ENCODE data around the gene ACER3. TPM values are rescaled to one million over a fixed set of nuclear protein-coding genes. Genes with fewer than 3 reads are reported as not detected.

Gene ACER3
- total RNA-seq, 1 donor from 2014 or later, result 27.6 TPM

DNA sequence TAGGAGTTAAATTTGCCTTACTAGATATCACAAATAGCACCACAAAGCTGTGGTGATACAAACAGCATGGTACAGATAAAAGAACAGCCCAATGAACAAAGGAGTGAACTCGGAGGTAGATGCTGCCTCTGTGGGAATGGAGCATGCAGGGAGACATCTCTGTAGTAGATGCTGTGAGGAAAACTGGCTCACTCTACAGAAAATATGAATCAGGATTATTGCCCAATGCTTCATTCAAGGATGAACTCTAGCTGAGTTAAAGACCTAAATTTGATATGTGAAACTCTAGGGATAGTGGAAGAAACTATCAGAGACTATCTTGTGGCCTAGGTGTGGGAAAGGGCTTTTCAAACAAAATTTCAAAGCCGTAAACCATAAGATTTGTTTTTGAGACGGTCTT lies 190.8 kb downstream of the ACER3 start:
- Histone ChIP-seq H3K27me3 (ENCODE audit: control insufficient read depth, insufficient read depth, low read length) (no peaks in the 10 kb centered on the region), H3K36me3 (ENCODE audit: control insufficient read depth, insufficient read depth, low read length) (no peaks in the 10 kb centered on the region), H3K4me3 (ENCODE audit: low read depth, low read length) (no peak overlapping the region)
- no peak for DNase-seq (ENCODE audit: low read depth)
- no peak for TF ChIP-seq CTCF (IDR thresholded peaks at IDR 0.05; ENCODE audit: insufficient read depth, low read length, poor library complexity, severe bottlenecking)

DNA sequence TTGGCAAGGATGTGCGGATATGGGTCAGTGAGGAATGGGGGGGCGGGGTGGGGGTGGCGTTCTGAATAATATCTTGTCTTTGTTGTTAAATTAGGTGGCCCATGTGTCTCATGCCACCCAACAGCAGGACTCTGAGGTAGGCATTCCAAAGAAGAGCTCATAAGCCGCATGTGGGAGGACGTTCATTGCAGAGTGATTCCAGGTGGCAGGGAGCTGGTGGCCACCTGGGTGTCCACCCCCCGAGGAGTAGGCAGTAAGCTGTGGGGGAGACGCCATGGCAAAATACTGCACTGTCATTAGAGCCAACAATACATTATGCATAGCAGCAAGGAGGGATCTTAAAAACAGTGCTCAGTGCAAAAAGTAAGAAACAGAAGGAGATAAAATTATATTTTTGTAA lies 191.8 kb downstream of the ACER3 start:
- DNase-seq (ENCODE audit: low read depth), result no peak
- Histone ChIP-seq H3K27me3 (ENCODE audit: control insufficient read depth, insufficient read depth, low read length) (no peaks in the 10 kb centered on the region), H3K36me3 (ENCODE audit: control insufficient read depth, insufficient read depth, low read length) (no peaks in the 10 kb centered on the region), H3K4me3 (ENCODE audit: low read depth, low read length) (no peak overlapping the region)
- no peak for TF ChIP-seq CTCF (IDR thresholded peaks at IDR 0.05; ENCODE audit: insufficient read depth, low read length, poor library complexity, severe bottlenecking)

DNA sequence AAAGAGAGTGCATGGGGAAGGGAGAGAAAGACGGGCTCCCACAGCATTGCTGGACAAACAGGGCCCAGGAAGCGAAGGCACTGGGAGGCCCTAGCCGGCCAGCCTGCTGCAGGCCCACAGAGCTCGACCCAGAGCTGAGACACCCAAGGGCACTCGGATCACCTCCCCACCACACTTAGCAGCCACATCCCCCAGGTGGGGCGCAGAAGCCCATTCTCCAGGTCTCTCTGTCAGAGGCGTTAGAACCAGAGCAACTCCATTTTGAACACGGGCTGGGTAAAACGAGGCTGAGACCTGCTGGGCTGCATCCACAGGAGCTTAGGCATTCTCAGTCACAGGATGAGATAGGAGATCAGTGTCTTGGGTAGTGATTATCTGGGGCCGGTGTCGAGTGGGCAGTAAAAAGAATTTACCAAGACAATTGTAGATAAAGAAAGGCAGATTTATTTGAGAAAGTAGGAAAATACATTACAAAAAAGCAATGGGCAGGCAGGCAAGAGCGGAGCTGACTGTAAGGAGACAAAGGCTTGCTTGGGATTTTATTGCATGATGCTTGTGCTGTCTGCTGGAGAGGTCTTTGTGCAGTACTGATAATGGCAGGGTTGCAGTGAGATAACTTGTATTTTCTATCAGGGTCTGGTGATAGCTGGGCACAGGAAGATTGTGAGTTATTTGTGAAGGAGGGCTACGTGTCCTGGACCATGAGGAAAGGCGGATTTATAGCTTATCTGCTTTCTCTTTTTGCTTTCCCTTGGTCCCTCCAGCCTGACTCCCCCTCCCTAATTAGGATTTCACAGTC lies 192.7 kb downstream of the ACER3 start:
- Histone ChIP-seq H3K4me3 (ENCODE audit: low read depth, low read length) (no peak overlapping the region), H3K27me3 (ENCODE audit: control insufficient read depth, insufficient read depth, low read length) (no peaks in the 10 kb centered on the region), H3K36me3 (ENCODE audit: control insufficient read depth, insufficient read depth, low read length) (no peaks in the 10 kb centered on the region)
- no peak for TF ChIP-seq CTCF (IDR thresholded peaks at IDR 0.05; ENCODE audit: insufficient read depth, low read length, poor library complexity, severe bottlenecking)
- no peak for DNase-seq (ENCODE audit: low read depth)

DNA sequence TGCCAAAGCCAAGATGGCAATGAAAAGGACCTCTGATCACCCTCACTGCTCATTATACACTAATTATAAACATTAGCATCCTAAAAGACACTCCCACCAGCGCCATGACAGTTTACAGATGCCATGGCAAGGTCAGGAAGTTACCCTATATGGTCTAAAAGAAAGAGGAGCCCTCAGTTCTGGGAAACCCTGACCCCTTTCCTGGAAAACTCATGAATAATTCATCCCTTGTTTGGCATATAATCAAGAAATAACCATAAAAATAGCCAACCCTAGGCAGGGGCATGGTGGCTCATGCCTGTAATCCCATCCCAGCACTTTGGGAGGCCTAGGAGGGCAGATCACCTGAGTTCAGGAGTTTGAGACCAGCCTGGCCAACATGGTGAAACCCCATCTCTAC lies 193.4 kb downstream of the ACER3 start:
- H3K27me3 ChIP-seq (ENCODE audit: control insufficient read depth, insufficient read depth, low read length), result no peaks in the 10 kb centered on the region
- no peak for DNase-seq (ENCODE audit: low read depth)
- H3K36me3 ChIP-seq (ENCODE audit: control insufficient read depth, insufficient read depth, low read length), result no peaks in the 10 kb centered on the region
- TF ChIP-seq CTCF (IDR thresholded peaks at IDR 0.05; ENCODE audit: insufficient read depth, low read length, poor library complexity, severe bottlenecking), result no peak
- H3K4me3 ChIP-seq (ENCODE audit: low read depth, low read length), result no peak overlapping the region

DNA sequence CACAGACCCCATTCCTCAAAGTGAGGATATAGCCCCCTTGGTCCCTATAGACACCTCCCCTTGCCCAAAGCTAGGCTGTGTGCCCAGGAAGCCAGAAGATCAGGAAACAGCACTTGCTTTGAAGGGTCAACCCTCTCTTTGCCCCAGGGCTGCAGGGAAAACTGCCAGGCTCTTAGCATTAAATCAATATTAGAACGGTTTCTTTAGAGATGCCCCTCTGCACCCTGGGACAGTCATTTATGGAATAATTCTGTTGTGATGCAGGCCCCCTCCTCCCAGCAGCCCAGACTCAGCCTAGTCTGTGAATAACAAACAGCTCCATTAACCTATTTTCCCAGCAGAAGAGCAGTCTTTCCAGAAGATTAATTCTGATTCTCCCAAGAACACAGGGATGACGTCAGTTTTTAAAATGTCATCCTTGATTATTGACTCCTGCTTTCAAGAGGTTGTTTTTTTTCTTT lies 194.4 kb downstream of the ACER3 start:
- Histone ChIP-seq H3K27me3 (ENCODE audit: control insufficient read depth, insufficient read depth, low read length) (no peaks in the 10 kb centered on the region), H3K4me3 (ENCODE audit: low read depth, low read length) (no peak overlapping the region), H3K36me3 (ENCODE audit: control insufficient read depth, insufficient read depth, low read length) (no peaks in the 10 kb centered on the region)
- TF ChIP-seq CTCF (IDR thresholded peaks at IDR 0.05; ENCODE audit: insufficient read depth, low read length, poor library complexity, severe bottlenecking), result no peak
- DNase-seq (ENCODE audit: low read depth), result no peak

DNA sequence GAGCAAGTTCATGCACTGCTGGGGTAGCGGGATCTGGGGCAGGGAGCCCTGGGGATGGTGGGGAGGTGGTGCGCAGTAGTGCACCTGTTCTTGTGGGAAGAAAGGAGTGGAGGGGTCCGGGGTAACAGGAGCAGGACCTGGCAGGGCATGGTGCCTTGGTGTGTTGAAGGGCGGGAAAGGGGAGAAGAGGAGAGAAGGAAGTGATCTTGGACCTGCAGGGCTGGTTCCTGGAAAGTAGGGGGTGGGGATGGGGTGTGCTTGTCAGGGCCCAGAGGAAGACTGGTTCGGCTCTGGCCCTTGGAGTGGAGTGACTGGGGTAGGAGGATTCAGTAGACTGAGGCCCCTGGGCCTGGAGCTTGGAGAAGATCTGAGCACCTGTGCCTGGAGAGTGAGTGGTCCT lies 195.2 kb downstream of the ACER3 start:
- Histone ChIP-seq H3K4me3 (ENCODE audit: low read depth, low read length) (no peak overlapping the region), H3K27me3 (ENCODE audit: control insufficient read depth, insufficient read depth, low read length) (no peaks in the 10 kb centered on the region), H3K36me3 (ENCODE audit: control insufficient read depth, insufficient read depth, low read length) (no peaks in the 10 kb centered on the region)
- DNase-seq (ENCODE audit: low read depth), result no peak
- no peak for TF ChIP-seq CTCF (IDR thresholded peaks at IDR 0.05; ENCODE audit: insufficient read depth, low read length, poor library complexity, severe bottlenecking)
